GM12878 (cell line): Measurements from ENCODE around the gene ATL2. TPM values are rescaled to one million over a fixed set of nuclear protein-coding genes. Genes with fewer than 3 reads are reported as not detected.

Experiments used
- CEBPB ChIP-seq, 2 experiments: fragments of 150-350 bp in 1 of 2; IDR thresholded peaks; 2 replicates each; pipeline ENCODE4 v1.6.1; 2012 to 2014; ENCODE audit warnings: low read depth in 2 of 2, low read length in 2 of 2, borderline replicate concordance in 1 of 2, inconsistent platforms in 1 of 2
- FOS ChIP-seq: IDR thresholded peaks from 3 replicates; pipeline ENCODE4 v1.6.1; 2011; ENCODE audit warnings: borderline replicate concordance; ENCODE audit not compliant: insufficient read length; ENCODE audit errors: extremely low read depth
- FOXM1 ChIP-seq: IDR thresholded peaks from 2 replicates; pipeline ENCODE4 v1.6.1; 2012; ENCODE audit warnings: low read depth, mild to moderate bottlenecking, inconsistent platforms, low read length, moderate library complexity
- LARP7 ChIP-seq: fragments of 450-650 bp; IDR thresholded peaks from 2 replicates; pipeline ENCODE4 v1.6.1; 2017; ENCODE audit warnings: mild to moderate bottlenecking
- MAX ChIP-seq: IDR thresholded peaks from 2 replicates; pipeline ENCODE4 v1.6.1; 2012; ENCODE audit warnings: low read depth, low read length, improper control_type of control experiment
- PAX5 ChIP-seq: IDR thresholded peaks from 2 replicates; pipeline ENCODE4 v1.6.1; 2011; ENCODE audit warnings: low read depth, low read length, borderline replicate concordance
- POU2F2 ChIP-seq: IDR thresholded peaks from 3 replicates; pipeline ENCODE4 v1.6.1; 2011; ENCODE audit warnings: low read depth, mild to moderate bottlenecking, low read length, borderline replicate concordance
- PRDM15 ChIP-seq: fragments of 450-650 bp; formaldehyde crosslinking; IDR thresholded peaks from 2 replicates; pipeline ENCODE4 v1.4.0; 2020; ENCODE audit warnings: mild to moderate bottlenecking, moderate library complexity
- RAD51 ChIP-seq: fragments of 450-650 bp; IDR thresholded peaks from 2 replicates; pipeline ENCODE4 v1.6.1; 2016; ENCODE audit warnings: moderate library complexity, mild to moderate bottlenecking, inconsistent platforms
- SIX5 ChIP-seq: IDR thresholded peaks from 2 replicates; pipeline ENCODE4 v1.6.1; 2011; ENCODE audit warnings: mild to moderate bottlenecking, low read depth, low read length, moderate library complexity; ENCODE audit not compliant: severe bottlenecking
- SMC3 ChIP-seq: IDR thresholded peaks from 2 replicates; pipeline ENCODE4 v1.6.1; 2011; ENCODE audit warnings: low read length, improper control_type of control experiment, borderline replicate concordance
- TARDBP ChIP-seq: IDR thresholded peaks from 2 replicates; pipeline ENCODE4 v1.6.1; 2016; ENCODE audit warnings: borderline replicate concordance
- YY1 ChIP-seq: IDR thresholded peaks from 2 replicates; pipeline ENCODE4 v1.6.1; 2011; ENCODE audit warnings: low read depth, mild to moderate bottlenecking, low read length
- ZSCAN29 ChIP-seq: fragments of 450-650 bp; IDR thresholded peaks from 2 replicates; pipeline ENCODE4 v1.6.1; 2017; ENCODE audit warnings: mild to moderate bottlenecking, moderate library complexity
- polyA plus RNA-seq, 11 experiments: library from polyadenylated mRNA; depleted of rRNA in 4 of 11; unstranded in 6 of 11; stranded (reverse) in 5 of 11; fragments of >200 nt; fragmentation: Nextera tagmentation in 4 of 11; fragmentation: Illumina TruSeq in 1 of 11; extraction: Ambion mirVana in 4 of 11; extraction: Trizol in 1 of 11; gene quantifications; 1 replicate in 1 of 11; 2 replicates in 10 of 11; pipeline versions ENCODE4 v1.2.1 to v1.2.3, GENCODE V29; 2011 to 2016; ENCODE audit warnings: inconsistent platforms in 2 of 11, missing spikeins in 2 of 11, low read depth in 1 of 11
- total RNA-seq, 4 experiments: library from RNA; depleted of rRNA in 3 of 4; stranded (reverse); fragments of >200 nt in 3 of 4; fragmentation: Illumina TruSeq in 1 of 4; extraction: Trizol in 1 of 4; gene quantifications; 2 replicates each; pipeline versions ENCODE4 v1.2.1 to v1.2.3, GENCODE V29; 2013 to 2021
- TF ChIP-seq, protein P1 (sequence below): IDR thresholded peaks from 2 replicates; pipeline ENCODE4 v1.6.1; 2011; ENCODE audit warnings: low read depth, low read length, improper control_type of control experiment, borderline replicate concordance
- TF ChIP-seq, protein P2 (sequence below): fragments of 450-650 bp; conservative IDR thresholded peaks from 2 replicates; pipeline ENCODE4 v1.6.1; 2017; ENCODE audit warnings: mild to moderate bottlenecking, moderate library complexity
- TF ChIP-seq, protein P3 (sequence below): fragments of 450-650 bp; IDR thresholded peaks from 2 replicates; pipeline ENCODE4 v1.6.1; 2017; ENCODE audit warnings: antibody characterized with exemption, mild to moderate bottlenecking, moderate library complexity
- TF ChIP-seq, protein P4 (sequence below): IDR thresholded peaks from 2 replicates; pipeline ENCODE4 v1.6.1; 2012; ENCODE audit warnings: low read depth, low read length, improper control_type of control experiment

Gene ATL2
- total and polyA plus RNA-seq, 10 of the 15 experiments (the other 5 are each of a cell fraction or from before 2014, with no cell fraction given): 8.6 to 51.5 (median 41.8) TPM

- TF ChIP-seq, protein P1, sequence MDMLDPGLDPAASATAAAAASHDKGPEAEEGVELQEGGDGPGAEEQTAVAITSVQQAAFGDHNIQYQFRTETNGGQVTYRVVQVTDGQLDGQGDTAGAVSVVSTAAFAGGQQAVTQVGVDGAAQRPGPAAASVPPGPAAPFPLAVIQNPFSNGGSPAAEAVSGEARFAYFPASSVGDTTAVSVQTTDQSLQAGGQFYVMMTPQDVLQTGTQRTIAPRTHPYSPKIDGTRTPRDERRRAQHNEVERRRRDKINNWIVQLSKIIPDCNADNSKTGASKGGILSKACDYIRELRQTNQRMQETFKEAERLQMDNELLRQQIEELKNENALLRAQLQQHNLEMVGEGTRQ: no peak; the same call in 1 of the 2 replicates
- TF ChIP-seq, protein P2, sequence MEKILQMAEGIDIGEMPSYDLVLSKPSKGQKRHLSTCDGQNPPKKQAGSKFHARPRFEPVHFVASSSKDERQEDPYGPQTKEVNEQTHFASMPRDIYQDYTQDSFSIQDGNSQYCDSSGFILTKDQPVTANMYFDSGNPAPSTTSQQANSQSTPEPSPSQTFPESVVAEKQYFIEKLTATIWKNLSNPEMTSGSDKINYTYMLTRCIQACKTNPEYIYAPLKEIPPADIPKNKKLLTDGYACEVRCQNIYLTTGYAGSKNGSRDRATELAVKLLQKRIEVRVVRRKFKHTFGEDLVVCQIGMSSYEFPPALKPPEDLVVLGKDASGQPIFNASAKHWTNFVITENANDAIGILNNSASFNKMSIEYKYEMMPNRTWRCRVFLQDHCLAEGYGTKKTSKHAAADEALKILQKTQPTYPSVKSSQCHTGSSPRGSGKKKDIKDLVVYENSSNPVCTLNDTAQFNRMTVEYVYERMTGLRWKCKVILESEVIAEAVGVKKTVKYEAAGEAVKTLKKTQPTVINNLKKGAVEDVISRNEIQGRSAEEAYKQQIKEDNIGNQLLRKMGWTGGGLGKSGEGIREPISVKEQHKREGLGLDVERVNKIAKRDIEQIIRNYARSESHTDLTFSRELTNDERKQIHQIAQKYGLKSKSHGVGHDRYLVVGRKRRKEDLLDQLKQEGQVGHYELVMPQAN: no peak
- no peak for TF ChIP-seq SMC3
- no peak for TF ChIP-seq FOS
- TF ChIP-seq, protein P3, sequence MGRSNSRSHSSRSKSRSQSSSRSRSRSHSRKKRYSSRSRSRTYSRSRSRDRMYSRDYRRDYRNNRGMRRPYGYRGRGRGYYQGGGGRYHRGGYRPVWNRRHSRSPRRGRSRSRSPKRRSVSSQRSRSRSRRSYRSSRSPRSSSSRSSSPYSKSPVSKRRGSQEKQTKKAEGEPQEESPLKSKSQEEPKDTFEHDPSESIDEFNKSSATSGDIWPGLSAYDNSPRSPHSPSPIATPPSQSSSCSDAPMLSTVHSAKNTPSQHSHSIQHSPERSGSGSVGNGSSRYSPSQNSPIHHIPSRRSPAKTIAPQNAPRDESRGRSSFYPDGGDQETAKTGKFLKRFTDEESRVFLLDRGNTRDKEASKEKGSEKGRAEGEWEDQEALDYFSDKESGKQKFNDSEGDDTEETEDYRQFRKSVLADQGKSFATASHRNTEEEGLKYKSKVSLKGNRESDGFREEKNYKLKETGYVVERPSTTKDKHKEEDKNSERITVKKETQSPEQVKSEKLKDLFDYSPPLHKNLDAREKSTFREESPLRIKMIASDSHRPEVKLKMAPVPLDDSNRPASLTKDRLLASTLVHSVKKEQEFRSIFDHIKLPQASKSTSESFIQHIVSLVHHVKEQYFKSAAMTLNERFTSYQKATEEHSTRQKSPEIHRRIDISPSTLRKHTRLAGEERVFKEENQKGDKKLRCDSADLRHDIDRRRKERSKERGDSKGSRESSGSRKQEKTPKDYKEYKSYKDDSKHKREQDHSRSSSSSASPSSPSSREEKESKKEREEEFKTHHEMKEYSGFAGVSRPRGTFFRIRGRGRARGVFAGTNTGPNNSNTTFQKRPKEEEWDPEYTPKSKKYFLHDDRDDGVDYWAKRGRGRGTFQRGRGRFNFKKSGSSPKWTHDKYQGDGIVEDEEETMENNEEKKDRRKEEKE: no peak
- peak; percentile 82; the same call in 1 of the 2 replicates for TF ChIP-seq PAX5
- TF ChIP-seq SIX5: no peak
- peak; percentile 62; the same call in 1 of the 2 replicates for TF ChIP-seq RAD51
- no peak for TF ChIP-seq CEBPB (IDR thresholded peaks at IDR 0.05; ENCODE audit: borderline replicate concordance in 1 of 2, low read depth in 2 of 2, low read length in 2 of 2)
- no peak for TF ChIP-seq LARP7
- TF ChIP-seq MAX: no peak
- peak; percentile 90 for TF ChIP-seq FOXM1
- peak; percentile 48; the same call in 2 of the 3 replicates for TF ChIP-seq POU2F2
- no peak for TF ChIP-seq PRDM15 (CRISPR knock-in tag)
- TF ChIP-seq TARDBP: no peak
- no peak for TF ChIP-seq YY1
- no peak for TF ChIP-seq ZSCAN29
- TF ChIP-seq, protein P4, sequence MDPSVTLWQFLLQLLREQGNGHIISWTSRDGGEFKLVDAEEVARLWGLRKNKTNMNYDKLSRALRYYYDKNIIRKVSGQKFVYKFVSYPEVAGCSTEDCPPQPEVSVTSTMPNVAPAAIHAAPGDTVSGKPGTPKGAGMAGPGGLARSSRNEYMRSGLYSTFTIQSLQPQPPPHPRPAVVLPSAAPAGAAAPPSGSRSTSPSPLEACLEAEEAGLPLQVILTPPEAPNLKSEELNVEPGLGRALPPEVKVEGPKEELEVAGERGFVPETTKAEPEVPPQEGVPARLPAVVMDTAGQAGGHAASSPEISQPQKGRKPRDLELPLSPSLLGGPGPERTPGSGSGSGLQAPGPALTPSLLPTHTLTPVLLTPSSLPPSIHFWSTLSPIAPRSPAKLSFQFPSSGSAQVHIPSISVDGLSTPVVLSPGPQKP: no peak
Observed at GRCh38 chr2:38262069-38262871, 114.8 kb downstream of the ATL2 start (continued).
